Measurements from ENCODE around the gene ITGB8.

ITGB8 gene

DNA sequence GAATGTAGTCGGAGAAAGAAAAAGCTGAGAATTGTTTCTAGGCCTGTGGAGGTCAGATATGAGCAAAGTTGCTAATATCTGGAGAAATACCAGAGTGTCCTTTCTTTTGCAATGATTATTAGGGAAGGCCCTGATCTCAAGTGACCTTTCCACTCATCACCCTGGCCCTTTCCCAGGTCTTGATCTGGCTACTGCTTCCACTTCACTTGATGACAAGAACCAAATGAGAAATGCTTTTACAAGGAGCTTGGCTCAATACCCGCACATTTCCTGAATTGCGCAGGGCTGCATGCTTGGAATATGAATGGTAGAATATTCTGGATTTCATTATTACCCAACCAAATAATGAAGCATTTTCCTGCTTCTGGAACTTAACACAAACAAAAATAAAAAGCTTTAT is 104.6 kb downstream of the ITGB8 start:
- no peak for DNase-seq

DNA sequence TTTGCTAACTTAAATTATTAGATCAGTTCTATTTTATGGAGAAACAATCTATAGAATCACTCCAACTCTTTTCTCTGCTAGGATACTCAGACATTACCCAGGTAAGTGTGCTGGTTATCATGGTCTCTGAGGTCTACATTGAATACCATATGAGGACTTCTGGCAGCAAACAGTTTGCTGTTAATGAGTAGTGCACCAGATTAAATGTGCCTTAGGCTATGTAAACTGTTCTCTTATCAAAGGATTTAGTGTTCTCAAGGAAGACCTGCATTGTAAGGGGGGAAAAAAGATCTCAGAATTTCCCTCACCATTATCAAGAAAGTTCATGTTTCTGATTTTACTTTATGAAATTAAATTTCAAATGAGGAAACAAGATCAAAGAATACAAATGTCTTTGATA is 107.5 kb downstream of the ITGB8 start:
- no peak for DNase-seq

DNA sequence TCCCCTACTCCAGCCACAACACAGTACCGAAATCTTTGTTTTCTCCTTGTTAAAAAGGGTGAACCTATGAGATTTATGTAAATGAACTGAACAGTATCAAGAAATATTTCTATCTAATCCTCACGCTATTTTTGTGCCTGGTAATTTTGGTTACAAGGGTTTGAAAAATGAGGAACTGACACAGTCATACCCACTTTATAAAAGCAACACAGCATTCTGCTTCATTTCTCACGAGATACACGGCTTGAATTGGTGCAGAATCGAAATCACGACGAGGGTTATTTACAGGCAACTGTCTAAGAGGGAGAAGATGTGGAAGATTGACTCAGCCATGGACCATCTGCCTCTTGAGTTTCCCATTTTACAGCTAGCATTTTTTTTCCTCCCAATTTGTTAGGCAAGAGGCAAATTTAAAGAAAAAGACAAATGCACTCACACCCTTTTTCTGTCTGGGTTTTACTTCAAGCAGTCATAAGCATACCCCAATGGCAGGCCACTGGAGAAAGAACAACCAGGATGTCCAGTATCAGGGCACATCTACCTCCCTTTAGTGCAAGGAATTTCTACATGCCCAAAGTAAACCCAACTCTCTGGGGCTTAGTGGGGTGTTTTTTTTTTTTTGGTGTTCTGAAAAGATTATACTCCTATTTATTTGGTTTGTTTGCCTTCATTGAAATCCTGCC is 108.1 kb downstream of the ITGB8 start:
- DNase-seq, result no peak

DNA sequence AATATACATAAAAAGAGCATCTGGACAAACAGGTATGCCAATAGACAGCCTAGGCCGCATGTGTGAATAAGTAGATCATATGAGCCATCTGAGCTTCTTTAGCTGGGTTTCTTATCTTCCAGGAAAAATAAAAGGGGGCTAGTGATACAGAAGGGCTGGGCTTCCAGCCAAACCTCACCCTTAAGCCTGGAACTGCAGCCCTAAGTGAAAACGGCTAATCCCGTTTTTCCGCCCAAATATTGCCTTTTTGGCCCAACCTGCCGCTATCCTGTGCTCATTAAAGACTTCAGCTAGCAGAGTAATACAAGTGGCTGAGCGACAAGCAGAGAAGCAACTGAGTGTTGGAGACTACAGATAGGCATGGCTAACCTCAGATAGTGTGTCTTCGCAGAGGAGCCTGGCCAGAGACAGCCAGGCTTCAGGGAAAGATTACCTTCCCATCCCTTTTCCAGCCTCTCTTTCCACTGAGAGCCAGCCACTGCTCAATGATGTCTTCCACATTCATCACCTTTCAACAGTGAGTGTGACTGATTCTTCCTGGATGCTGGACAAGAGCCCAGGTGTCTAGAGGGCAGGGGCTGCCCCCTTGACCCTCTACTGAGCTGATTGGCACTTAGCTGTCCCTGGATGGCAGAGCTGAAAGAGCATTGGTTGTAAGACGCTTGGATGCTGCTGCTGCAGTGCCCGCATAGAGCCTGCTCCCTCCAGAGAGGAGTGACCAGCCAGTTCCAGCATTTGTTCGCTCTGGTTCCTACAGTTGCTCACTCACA is 108.9 kb downstream of the ITGB8 start:
- DNase-seq, result no peak

DNA sequence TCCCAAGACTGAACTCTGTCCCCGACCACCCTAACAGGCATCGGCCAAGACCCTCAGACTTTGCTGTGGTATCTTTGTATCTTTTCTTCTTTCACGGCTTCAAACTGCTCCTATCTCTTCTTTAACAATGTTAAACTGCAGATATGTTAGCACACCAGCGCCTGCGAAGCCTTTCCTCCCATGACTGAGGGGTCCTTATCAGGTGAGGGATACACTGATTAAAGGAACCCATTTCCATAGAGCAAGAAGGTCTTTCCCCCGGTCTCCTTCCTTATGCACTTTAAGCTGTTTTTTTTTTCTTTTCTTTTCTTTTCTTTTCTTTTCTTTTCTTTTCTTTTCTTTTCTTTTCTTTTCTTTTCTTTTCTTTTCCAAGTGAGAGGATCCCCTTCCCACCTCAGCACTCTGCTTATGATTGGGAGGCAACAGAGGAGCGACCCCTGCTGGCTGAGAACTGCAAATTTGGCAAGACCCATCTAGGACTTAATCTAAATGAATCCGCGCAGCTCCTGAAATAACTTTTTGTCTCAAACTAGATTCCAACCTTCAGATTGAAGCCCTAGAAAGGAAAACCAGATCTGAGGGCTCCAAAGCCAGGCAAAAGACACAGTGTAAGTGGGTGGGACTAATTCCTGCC is 109.9 kb downstream of the ITGB8 start:
- DNase-seq, result no peak

DNA sequence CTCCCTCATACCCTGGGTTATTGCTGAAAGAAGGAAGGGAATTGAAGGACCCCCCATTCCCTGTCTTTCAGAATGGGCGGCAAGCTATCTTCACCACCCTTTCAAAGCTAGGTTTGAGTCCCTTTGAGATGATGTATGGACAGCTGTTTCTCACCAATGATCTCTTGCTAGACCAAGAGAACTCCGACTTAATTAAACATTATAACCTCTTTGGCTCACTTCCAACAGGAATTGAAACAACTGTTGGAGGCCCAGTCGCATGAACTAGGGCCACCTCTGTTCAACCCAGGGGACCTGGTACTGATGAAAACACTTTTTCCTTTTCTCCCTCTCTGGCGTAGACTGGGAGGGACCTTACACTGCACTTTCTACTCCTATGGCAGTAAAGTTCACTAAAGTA is 110.6 kb downstream of the ITGB8 start:
- no peak for DNase-seq

DNA sequence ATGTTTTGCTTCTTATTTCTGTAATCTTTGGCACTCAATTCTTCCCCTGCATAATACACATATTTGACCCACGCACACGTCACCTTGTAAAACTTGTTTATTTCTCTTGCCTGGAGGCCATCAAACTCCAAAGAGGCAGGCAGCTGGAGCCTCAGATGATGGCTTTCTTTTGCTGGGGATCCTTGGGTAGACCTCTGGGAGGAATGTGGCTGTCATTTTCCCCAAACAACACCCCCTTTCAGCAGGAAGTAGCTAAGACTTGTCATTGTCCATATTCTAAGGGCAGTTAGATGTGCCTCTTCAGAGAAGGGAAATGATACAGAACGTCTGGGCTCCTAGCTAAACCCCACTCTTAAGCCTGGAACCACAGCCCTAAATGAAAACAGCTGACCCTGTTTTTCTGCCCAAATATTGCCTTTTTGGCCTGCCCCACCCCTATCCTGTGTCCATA is 111.3 kb downstream of the ITGB8 start:
- no peak for DNase-seq

DNA sequence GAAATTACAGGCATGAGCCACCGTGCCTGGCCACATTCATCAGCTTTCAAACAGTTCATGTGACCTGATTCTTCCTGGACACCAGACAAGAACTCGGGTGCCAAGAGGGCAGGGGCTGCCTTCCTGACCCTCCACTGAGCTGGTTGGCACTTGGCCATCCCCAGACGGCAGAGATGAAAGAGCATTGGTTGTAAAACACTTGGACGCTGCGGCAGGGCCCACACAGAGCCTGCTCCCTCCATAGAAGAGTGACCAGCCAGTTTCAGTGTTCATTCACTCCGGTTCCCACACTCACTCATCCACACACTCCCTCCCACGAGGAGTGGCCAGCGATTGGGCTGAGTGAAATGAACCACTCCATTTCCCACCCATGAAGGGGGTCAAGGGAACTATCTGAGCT is 112.3 kb downstream of the ITGB8 start:
- DNase-seq, result no peak

DNA sequence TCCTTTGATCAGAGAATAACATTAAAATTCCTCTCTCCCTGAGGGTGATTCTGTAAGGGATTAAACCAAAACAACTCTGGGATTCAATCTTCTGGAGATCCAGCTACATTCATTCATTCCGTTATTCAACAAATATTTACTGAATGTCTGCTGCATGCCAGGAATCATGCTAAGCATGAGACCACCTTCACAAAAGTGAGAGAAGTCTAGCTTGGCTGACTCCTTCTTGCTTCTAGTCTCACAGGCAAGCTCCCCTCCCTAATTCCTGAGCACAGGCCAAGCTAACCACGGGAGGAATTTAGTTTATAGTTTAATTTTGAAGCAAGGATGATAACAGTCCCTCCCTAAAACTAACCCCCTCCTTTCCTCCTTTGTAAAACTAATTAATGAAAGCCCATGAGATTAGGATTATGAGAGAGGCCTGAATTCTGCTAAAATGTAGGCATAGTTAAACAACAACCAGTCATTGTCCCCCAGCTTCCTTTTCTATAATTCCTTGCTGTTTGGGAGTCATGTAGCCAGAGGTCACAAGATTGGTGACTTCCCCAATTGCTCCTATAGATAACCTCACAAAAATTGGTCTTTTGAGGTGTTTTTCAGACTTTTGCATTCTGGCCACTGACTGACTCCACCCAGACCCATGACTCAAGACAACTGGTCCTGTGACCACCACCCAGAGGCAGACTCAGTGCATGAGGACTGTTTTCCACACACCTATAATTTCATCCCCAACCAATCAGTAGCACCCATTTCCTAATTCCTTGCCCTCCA is 113.5 kb downstream of the ITGB8 start:
- DNase-seq, result no peak

DNA sequence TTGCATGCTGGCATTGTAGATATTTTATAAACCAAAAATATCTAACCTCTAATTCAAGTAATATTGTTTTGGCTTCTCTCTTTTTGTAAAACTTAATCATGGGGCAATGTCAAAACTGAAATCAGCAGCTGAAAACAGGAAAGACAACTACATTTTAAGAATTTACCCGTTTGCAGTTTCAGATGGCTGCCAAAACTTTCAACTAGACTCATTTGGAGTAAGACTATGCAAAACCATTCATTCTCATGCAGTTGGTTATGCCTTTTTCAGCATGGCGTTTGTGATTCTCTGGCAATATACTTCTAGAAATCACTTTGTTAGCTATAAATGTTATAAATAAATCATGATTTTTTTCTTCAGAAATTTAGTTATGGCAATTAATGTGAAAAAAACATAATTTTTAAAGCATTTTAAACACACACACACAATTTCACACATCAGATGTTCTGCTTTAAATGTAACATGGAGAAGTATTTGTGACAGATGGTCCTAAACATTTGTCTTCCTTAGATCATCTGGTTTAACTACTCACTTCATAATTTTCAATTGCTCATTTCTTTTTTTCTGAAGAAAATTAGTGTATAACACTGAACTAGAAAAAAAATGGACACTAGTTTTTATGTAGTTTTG is 116.4 kb downstream of the ITGB8 start:
- no peak for DNase-seq

DNA sequence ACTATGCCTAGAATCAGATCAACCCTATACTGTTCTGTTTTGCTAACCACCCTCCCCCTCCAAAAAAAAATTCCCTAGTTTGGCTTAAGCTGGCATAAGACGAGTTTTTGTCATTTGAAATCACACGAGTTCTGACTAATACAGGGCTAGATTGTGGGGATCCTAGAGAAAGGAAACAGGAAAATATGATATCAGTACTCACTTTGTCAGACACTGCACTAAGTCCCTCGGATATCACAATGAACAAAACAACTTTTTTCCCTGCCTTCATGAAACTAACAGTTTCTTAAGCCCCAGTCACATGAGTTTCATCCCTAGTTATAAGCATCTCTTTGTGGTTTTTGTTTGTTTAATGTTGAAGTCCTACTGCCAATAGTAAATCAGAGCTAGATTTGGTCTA is 118.5 kb downstream of the ITGB8 start:
- no peak for DNase-seq

DNA sequence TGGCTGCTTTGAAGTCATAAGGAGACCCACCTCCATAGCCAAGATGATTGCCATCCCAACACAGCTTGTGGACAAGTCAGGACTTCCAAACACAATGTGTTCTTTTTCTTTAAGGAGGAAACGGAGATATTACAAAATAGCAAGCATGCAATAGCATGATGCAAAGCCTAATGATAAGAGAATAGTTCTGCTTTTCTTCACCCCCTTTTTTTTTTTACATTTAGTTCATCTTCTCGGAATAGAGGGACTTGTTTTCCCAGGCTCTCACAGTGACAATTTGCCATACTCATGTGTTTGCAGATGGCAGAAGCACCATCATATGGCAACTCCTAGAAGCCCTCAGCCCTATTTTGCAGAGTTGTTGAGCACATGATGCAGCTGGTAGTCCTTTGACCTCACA is 119.8 kb downstream of the ITGB8 start:
- no peak for DNase-seq

DNA sequence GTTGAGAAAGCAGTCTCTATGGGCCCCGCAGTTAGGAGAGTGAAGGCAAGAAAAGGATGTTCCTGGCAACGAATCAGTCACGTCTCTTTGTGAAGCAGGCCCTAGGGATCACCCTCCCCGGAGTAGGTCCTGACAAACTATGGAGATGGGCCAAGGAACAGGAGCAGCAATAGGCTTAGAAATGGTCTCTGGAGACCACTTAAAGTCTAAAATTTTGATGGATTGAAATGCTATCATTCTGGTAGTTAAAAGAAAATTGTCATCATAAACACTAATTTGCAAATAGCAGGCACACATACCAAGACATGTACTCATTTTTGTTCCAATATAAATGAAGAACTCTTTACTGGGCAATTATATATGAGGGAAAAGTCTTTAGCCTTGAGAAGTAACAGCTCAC is 123.5 kb downstream of the ITGB8 start:
- DNase-seq, result no peak

DNA sequence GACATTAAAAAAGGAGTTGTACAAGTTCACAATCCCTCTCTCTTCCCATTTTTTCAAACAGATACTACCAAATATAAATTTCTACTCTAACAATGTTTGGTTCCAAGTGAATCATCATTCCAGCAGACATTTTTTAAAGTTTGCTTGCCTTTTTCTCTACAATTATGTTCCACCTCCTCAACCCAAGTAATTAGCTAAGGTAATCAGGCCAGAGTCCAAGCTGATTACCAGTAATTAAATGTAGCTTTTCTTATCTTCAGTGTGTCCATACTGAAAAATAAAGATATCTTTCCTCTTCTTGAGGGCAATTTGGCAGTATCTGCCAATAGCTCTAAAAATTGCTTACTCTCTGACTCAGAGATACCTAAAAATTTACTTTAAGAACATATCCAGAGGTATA is 126.0 kb downstream of the ITGB8 start:
- DNase-seq, result no peak

DNA sequence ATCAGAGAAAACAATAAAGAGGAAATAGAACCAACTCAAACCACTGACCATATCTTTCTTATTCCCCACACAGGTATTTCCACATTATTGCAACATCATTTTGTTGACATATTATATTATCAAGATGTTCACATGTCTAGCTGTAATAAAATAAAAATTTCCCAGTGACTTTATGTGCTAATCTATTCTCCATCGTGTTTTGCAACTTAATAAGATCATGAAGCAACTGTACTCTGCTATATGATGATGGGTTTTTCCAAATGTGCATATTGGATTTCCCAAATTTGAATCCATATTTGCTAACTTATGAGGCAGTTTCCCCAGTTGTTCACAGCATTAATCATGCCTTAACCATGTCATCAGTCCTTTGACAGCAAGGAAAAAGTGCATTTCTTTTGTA is 127.8 kb downstream of the ITGB8 start:
- DNase-seq, result no peak

DNA sequence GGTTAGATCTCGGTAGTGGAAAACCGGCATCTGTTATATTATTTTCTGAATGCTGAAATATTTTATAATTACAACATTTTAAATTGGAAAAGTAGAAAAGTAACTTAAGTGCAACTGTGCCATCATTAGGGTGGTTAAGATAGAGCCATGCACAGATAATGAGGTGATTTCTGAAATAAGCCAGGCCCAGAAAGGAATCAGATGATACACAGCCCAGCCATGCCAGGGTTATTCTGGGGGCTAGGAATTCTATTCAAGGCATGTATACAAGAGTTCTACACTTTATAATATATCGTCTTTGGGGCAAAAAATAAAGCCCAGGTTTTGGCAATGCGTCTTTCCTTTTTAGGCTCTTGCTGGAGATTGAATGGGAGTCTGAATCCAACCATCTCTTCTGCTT is 128.7 kb downstream of the ITGB8 start:
- no peak for DNase-seq

DNA sequence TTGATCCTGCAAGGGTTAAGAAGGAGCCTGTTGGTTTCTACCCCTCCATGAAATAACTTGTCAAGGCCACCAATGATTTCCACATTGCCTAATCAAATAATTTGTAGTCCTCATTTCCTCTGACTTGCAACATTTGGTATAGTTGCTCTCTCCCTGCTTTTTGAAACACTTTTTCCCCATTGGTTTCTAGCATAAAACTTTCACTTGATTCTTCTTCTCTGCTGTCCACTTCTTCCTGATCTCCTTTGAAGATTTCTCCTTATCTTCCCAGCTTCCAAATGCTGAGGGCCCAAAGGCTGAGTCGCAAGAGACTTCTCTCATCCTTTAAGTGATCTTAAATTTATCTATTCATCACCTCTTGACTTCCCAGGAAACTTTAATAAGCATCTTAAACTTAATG is 134.2 kb downstream of the ITGB8 start:
- no peak for DNase-seq
